Right ventricle myocardium inferior (tissue), 1 donor: Measurements from ENCODE around the gene CNBP. TPM values are rescaled to one million over a fixed set of nuclear protein-coding genes. Genes with fewer than 3 reads are reported as not detected.
A peak's percentile ranks its signal among the peaks of the same experiment; 100 is the strongest.
"Not testable (repeated sequence)": the region's sequence is repeated elsewhere in the genome, so short reads cannot be mapped to it uniquely, and the experiment has no call there.

Experiments
- ATAC-seq: fragments of 200-7000 bp; cut with Tn5 transposase; one replicate; pipeline ENCODE4 v1.9.1; 2020; ENCODE audit warnings: mild to moderate bottlenecking, moderate library complexity
- DNase-seq: peaks from one replicate; pipeline ENCODE4 v3.0.0; 2021; ENCODE audit errors: missing footprints
- intact Hi-C: fragments of 100-400 bp; cut with DNase I; formaldehyde crosslinking; loops from one replicate; pipeline ENCODE4 v1.11.0; 2022
- long read RNA-seq: library from polyadenylated mRNA; unstranded; transcript quantifications from one replicate; pipeline ENCODE4 v2.0.0, GENCODE V29; 2021
- total RNA-seq: library from RNA; stranded (reverse); fragmentation: NEBNext Ultra II Directional; extraction: Animal tissue kit (Norgen Biotek cat#: 25700); gene quantifications from one replicate; pipeline ENCODE4 v1.2.1, GENCODE V29; 2021
- donor health status: DM: no; HTN: yes; CAD: no; lungs with severe emphysema.

CNBP gene
- 458 TPM for total RNA-seq
- long read RNA-seq, transcript CNBP-204 (5 exons, 1,641 nt), result minor isoform, 34 of 355 reads
- long read RNA-seq, transcript CNBP-201 (5 exons, 1,664 nt), result major isoform, 144 of 355 reads
- long read RNA-seq, transcript CNBP-207 (5 exons, 1,626 nt), result minor isoform, 126 of 355 reads
- long read RNA-seq, transcript CNBP-208 (5 exons, 1,549 nt), result minor isoform, 6 of 355 reads
- long read RNA-seq, partial matches to known transcripts, result 1 of 355 reads
- long read RNA-seq, other reads (novel, unspliced or antisense), result 41 of 355 reads

DNA sequence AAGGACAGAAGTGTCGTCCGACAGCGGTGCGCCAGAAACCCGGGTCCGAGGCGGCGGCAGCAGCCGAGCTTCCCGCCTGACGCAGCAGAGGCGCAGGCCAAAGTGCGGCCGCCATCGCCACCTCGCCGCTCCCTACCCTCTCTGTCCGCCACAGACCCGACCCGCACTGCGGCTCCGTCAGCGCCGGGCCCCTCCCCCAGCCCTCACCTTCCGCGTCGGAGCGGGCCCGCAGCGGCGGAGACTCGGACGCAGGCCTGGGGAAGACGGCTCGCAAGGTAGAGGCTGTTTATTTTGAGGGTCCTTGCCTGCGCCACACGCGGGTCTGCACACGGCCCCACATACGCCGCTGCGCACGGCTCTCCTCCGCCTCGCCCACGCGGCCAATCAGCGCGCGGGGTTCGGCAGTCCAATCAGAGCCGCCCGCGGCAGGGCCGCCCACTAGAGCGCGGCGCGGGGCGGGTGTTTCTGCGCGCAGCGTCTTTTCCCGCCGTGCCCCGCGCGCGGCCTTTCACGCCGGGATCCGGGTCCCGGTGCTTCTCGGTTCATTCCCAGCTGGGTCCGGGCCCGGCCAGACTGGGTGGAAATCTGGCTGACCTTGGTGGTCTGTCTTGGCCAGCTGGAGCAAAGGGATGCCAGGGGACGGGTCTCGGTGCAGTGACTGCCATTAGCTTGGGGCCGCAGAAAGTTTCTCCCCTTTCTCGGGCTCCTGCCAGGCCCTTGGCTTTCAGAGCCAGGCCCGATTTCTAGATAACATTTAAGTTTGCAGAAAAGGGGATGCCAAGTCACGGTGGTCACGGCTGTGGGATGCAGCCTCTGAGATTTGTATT is at the start of gene CNBP:
CNBP (minus strand) TSS at position 328 of the 827 bp plus-strand sequence. CDS start 12,139 bp downstream, outside the sequence.
- ATAC-seq (peak; percentile 100), DNase-seq (peak; percentile 98)
- intact Hi-C loops, result loop anchor here (2.0 to 5.0 kb wide), 2 partner anchors 43 to 64 kb away; partner anchors contain the start of gene COPG1

DNA sequence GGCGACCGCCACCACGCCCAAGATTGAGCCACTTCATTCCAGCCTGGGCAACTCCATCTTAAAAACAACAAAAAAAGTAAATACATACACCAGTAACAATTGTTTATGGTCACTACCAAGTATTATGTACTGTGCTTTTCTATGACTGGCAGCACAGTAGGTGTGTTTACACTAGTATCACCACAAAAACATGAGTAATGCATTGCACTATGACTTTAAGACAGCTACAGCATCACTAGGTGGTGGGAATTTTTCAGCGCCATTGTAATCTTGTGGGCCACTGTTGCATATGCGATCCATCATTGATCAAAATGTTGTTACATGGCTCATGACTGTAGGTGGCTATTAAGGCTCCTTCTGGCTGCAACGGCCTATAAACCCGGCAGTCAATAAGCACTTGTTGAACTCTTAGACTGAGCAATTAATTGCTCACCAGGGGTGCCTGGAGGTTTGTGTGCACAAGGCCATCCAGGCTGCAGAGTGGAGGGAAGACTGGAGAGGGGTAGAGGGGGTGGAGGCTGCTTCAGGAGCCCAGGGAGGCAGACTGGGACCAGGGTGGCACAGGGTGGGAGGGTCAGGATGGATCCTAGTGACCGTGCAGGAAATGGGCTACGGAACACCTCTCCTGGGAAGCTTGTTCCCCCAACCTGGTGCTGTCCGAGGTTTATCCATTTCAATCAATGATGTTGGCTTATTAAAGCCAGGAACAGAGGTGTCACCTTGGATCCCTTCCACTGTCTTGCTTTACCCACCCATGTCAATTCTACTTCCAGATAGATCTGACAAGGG is 47.8 kb upstream of the CNBP start:
- ATAC-seq (no peak), DNase-seq (no peak)
- intact Hi-C loops, result no loop called here

DNA sequence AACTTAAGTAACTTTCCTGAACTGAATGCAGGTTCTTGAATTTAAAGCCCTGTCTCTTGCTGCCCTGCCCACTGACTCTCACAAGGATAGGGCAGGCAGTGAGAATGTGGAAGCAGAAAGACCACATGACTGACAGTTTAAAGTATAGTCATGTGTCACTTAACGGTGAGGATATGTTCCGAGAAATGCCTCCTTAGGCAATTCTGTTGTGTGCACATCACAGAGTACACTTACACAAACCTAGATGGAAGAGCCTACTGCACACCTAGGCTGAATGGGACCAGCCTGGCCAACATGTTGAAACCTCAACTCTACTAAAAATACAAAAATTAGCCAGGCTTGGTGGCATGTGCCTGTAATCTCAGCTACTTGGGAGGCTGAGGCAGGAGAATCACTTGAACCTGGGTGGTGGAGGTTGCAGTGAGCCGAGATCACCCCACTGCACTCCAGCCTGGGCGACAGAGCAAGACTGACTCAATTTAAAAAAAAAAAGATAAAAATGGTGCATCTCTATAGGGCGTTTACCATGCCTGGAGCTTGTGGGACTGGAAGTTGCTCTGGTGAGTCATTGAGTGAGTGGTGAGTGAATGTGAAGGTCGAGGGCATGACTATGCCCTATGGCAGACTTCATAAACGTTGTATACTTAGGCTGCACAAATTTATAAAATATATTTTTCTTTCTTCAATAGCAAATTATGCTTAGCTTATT is 46.8 kb upstream of the CNBP start:
- ATAC-seq, result peak; percentile 44
- DNase-seq, result no peak
- intact Hi-C loops, result no loop called here

DNA sequence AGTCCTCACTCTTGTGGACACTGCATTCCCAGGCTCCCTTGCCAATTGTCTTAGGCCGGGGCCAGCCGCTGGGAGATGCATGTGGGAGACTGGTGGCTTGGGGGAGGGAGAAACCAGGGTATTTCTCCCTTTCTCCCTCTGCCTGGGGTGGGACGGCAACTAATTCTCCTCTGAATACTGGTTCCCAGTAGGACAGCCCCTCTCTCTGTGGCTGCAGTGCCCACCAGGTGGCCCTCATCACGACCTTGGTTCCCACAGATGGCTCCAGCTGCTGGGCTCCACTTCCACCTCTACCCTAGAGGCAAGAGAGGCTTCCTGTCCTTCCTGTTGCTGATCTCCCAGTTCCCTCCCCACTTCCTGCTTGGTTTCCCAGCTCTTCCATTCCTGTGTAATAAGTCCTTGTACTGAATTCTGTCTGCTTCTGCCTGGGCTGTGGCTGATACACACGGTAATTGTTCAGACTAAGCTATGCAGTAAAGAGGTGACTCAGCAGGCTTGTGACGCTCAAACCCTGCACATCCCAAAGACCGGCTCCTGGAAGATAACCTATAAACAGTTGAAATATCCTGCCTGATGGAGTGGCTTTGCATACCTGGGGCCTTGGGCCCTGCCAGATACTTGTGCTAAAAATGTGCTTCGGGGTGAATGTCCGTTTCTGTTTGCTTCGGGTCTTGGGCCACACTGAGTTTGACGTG is 45.3 kb upstream of the CNBP start:
- intact Hi-C loops, result no loop called here
- no peak for ATAC-seq
- no peak for DNase-seq

DNA sequence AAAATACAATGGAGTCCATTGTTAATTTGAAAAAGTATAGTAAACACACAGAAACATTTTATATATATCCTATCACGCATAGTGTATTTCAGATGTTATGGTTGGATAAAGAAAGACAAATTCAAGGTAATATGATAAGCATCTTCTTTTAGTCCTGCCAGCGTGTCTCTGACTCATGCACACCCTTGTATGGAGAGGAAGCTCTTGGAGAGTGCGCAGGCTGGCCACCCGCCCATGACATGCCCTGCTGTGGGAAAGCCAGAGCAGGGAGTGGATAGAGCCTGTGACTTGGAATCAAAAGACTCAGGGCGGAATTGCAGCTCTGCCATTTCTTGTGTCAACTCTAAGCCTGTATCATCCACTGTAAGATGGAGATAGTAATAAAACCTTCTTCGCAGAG is 42.7 kb upstream of the CNBP start:
- intact Hi-C loops, result loop anchor here (2.0 kb wide), 1 partner anchor 44 kb away; the partner anchor contains the start of gene CNBP
- ATAC-seq (peak; percentile 73), DNase-seq (peak; percentile 91)

DNA sequence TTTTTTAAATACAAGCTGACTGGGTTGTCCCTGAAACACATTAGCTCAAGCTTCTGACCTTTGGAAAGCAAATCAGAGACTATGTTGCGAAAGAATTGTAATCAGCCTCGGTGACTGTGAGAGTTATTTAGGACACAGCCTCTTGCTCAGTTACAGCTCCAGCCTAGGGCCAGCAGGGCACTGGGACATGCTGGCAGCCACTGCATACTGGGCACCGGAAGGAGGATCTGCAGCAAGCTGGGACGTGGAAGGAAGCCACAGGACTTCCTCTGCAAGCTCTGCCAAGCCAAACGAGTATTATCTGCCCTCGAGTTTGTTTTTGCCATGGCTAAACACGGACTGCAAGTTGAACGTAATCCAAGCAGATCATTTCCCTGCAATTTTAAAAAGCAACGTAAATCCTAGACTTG is 41.3 kb upstream of the CNBP start:
- intact Hi-C loops, result loop anchor here (1.0 kb wide), 1 partner anchor 64 kb away; the partner anchor contains the start of gene ISY1
- ATAC-seq (peak; percentile 96), DNase-seq (peak; percentile 93)

DNA sequence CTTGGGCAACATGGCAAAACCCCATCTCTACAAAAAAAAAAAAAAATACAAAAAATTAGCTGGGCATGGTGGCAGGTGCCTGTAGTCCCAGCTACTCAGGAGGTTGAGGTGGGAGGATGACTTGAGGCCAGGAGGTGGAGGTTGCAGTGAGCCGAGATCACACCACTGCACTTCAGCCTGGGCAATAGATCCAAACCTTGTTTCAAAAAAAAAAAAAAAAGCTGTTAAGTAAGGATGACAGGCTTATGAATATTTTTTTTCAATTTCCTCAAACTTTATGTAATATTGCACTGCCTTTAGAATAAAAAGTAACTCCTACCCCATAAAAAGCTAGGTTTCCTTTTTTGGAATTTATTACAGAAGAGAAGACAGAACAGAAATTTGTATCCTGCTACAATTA is 40.7 kb upstream of the CNBP start:
- intact Hi-C loops, DNase-seq, ATAC-seq: not testable (repeated sequence)

DNA sequence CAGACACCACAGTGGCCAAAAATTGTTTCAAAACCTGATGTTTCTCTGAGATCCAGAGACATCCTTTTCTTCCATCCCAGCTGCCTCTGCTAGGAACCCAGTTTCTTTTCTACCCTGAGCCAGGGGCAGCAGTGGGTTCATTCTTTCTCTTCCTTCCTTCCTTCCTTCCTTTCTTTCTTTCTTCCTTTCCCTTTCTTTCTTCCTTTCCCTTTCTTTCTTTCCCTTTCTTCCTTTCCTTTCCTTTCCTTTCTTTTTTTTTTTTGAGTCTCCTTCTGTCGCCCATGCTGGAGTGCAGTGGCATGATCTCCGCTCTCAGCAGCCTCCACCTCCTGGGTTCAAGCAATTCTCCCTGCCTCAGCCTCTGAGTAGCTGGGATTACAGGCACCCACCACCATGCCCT is 35.0 kb upstream of the CNBP start:
- intact Hi-C loops, result no loop called here

DNA sequence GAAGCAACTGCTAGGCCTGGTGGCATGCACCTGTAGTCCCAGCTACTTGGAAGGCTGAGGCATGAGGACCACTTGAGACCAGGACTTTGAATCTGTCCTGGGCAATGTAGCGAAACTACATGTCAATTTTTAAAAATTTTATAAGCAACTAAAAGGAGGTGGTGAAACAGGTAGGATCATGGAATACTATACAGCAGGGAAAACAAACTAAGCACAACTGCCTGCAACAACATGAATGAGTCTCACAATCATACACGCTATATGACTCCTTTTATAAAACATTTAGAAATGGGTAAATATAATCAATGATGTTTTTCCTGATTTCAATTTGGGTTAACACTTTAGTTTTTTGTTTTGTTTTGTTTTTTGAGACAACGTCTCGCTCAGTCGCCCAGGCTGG is 29.5 kb upstream of the CNBP start:
- intact Hi-C loops, result no loop called here
- no peak for ATAC-seq
- DNase-seq, result no peak

More for the DNA sequence above, 35.0 kb upstream of the CNBP start:
- no peak for ATAC-seq
- no peak for DNase-seq

DNA sequence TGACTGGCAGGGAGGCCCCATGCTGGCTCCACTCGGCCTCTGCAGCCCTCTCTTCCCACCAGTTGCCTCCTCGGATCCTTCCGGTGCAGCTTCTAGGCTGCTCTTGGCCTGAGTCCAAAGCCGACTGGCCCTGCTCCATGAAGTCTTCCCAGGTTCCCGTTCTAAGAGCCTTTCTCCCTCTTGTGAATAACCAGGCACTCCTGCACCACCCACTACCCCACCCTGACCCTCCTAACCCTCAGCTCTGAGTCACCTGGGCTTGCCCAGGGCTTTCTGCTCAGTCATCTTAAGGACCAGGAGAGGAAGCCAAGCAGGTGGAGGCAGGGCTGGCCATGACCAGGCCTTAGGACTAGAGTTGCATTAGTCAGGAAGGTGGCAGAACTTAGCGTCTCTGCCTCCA is 28.1 kb upstream of the CNBP start:
- DNase-seq (peak; percentile 84), ATAC-seq (peak; percentile 69)
- intact Hi-C loops, result no loop called here

DNA sequence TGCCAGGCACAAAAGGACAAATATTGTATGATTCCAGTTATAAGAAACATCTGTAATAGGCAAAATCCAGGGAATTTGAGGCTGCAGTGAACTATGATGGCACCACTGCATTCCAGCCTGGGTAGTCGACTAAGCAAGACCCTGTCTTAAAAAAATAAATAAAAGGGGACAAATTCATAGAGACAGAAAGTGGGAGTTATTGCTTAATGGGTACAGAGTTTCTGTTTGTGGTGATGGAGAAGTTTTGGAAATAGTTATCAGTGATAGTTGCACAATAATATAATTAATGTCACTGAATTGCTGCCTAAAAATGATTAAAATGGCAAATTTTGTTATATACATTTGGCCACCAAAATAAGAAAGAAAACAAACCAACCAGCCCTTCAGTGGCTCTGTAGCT is 27.6 kb upstream of the CNBP start:
- ATAC-seq (no peak), DNase-seq (no peak)
- intact Hi-C loops, result no loop called here

DNA sequence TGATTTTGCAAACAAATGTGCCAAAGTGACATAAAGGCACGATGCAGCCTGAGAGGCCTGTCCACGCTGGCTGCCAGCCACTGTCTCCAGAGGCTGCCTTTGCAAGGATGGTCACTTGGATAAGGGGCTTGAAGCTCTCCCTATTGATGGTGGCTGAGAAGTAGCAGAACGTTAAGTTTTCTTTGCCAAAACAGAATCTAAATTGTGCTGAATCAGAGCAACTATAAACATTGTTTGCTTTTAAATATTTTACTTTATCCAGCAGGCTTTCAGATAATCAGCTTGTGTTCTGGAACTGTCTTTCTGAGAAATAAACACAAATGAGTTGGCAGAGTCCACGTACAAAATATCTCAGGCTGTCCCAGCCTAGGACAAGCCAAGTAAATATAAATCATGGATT is 23.8 kb upstream of the CNBP start:
- ATAC-seq, result no peak
- no peak for DNase-seq
- intact Hi-C loops, result no loop called here

DNA sequence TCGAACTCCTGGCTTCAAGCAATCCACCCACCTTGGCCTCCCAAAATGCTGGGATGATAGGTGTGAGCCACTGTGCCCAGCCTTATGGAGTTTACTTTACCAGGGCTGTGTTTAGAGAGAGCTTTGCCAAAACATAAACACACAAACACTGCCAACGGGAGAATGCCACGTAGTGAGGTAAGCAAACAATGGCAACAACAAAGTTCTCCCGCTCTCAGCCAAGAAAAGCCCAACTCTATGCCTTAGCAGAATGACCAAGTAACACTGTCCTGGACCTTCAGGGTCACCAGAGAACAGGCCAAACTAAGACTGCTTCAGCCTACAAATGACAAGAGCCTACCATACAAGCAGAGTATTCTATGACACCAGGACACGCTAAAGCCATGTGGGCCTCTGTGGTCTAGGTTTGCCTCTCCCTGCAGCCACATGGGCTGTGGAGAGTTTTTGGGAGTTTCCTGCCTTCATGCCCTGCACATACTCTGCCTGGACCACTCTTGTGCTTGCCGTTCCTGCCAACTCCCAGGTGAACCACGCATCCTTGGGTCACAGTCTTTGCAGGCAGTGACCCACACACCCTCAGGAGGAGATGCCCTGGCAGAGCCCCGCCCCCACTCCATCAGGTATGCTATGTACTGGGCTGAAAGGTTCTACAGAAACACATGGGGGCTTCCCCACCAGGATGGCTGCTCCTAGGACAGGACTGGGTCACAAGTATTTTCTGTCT is 21.6 kb upstream of the CNBP start:
- ATAC-seq (no peak), DNase-seq (no peak)
- intact Hi-C loops, result no loop called here

DNA sequence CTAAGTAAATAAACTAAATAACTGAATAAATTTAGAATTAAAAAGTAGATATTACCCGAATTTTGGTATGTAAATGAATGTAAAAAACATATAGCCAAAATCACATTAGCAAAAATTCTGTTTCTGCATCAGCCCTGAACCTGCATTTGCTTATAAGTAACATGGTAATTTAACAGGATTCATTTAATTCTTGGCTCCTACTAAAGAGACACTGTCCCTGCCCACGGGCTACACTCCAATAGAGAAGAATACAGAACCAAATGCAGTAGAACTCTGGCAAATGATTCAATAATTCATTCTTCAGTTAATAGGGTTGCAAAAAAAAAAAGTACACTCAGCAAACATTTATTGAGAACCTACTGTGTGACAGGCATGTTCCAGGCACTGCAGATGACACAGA is 20.8 kb upstream of the CNBP start:
- DNase-seq, result no peak
- intact Hi-C loops, result no loop called here
- ATAC-seq, result no peak

DNA sequence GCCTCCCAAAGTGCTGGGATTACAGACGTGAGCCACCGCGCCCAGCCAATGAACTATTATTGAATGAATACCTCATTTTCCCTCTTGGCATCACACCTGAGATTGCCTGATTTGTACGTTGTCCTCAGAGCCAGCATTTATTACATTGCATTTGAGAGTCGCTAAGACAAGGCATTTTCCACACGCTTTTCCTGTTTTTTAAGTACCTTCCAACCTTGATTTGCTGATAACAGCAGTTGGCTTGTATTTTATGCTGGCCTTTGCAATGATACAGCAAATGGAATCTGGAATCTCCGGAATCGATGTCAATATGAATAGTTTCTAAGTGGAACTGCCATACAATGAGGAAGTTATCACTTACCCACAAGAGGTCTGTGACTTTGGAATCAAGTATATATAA is 15.7 kb upstream of the CNBP start:
- intact Hi-C loops, result no loop called here
- no peak for ATAC-seq
- DNase-seq, result no peak

DNA sequence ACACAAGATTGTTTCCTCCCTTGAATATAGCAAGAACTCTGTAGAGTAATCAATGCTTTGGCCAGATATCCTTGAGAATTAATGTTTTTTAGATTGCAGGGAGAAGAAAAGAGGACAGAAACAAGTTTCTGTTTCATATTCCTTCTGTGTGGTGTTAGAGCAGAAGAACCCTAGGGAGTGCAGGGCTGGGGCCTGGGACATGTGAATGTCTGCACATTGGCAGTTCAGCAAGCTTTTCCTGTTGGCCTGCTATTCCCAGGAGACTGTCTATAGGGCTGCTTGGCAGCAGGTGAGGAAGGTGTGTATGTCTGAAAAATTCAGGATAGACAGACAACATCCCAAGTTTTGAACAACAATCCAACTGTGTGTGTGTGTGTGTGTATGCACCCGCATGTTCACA is 13.6 kb upstream of the CNBP start:
- DNase-seq, result no peak
- ATAC-seq, result no peak
- intact Hi-C loops, result no loop called here

DNA sequence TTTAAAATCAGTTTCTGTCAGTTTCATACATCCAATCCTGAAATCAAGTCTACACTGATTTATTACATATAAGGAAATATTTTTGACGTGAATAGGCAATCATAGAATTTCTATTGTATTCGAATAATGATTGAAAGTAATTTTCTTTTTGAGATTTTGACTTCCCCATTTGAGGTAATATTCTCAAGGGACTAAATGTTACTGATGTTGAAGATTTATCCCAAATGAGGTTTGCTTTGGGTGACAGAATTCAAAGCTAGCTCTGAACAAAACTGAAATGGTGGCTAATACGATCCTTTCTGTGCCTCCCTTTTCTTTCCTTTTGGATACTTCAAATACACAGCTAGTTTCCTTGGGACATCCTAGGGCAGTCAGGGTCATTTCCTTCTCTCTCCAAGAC is 12.9 kb upstream of the CNBP start:
- no peak for ATAC-seq
- intact Hi-C loops, result no loop called here
- no peak for DNase-seq
